Right forelimb (tissue), 1 donor: ENCODE data around the gene DMXL1.
"Not testable (repeated sequence)": the region's sequence is repeated elsewhere in the genome, so short reads cannot be mapped to it uniquely, and the experiment has no call there.

Experiments
- DNase-seq: peaks from one replicate; pipeline ENCODE4 v3.0.0-alpha.2; 2018

DMXL1 gene

GRCh38 chr5:119071561-119071995 lies 691 bp downstream of the DMXL1 start:
- DNase-seq, result no peak

- no peak for DNase-seq
These were observed 1.6 kb downstream of the DMXL1 start for GRCh38 chr5:119072496-119072895.

- DNase-seq, result not testable (repeated sequence)
These were observed 3.0 kb downstream of the DMXL1 start for GRCh38 chr5:119073746-119074337.

- DNase-seq, result no peak
These were observed 3.5 kb downstream of the DMXL1 start for GRCh38 chr5:119074419-119074818.

- DNase-seq, result not testable (repeated sequence)
These were observed 4.4 kb downstream of the DMXL1 start for GRCh38 chr5:119075269-119075668.

GRCh38 chr5:119076080-119076479 lies 5.2 kb downstream of the DMXL1 start:
- DNase-seq, result no peak

- no peak for DNase-seq
These were observed 6.6 kb downstream of the DMXL1 start for GRCh38 chr5:119077444-119077843.

- DNase-seq, result no peak
These were observed 7.4 kb downstream of the DMXL1 start for GRCh38 chr5:119078071-119078846.

GRCh38 chr5:119078861-119079260 lies 8.0 kb downstream of the DMXL1 start:
- DNase-seq, result no peak

- no peak for DNase-seq
These were observed 8.5 kb downstream of the DMXL1 start for GRCh38 chr5:119079318-119079921.

GRCh38 chr5:119080936-119081335 lies 10.0 kb downstream of the DMXL1 start:
- DNase-seq, result no peak

GRCh38 chr5:119082691-119083090 lies 11.8 kb downstream of the DMXL1 start:
- no peak for DNase-seq

- DNase-seq, result no peak
These were observed 12.8 kb downstream of the DMXL1 start for GRCh38 chr5:119083679-119084078.

GRCh38 chr5:119088438-119088837 lies 17.6 kb downstream of the DMXL1 start:
- DNase-seq, result no peak

- DNase-seq, result no peak
These were observed 24.7 kb downstream of the DMXL1 start for GRCh38 chr5:119095611-119096010.

- no peak for DNase-seq
These were observed 35.1 kb downstream of the DMXL1 start for GRCh38 chr5:119105971-119106370.

GRCh38 chr5:119112151-119112550 lies 41.3 kb downstream of the DMXL1 start:
- DNase-seq, result no peak

- DNase-seq, result no peak
These were observed 46.4 kb downstream of the DMXL1 start for GRCh38 chr5:119117237-119117636.

- no peak for DNase-seq
These were observed 47.1 kb downstream of the DMXL1 start for GRCh38 chr5:119118000-119118399.

- no peak for DNase-seq
These were observed 50.0 kb downstream of the DMXL1 start for GRCh38 chr5:119120893-119121292.

- DNase-seq, result not testable (repeated sequence)
These were observed 51.6 kb downstream of the DMXL1 start for GRCh38 chr5:119122474-119122873.

- no peak for DNase-seq
These were observed 52.4 kb downstream of the DMXL1 start for GRCh38 chr5:119123280-119123679.

GRCh38 chr5:119129770-119130169 lies 58.9 kb downstream of the DMXL1 start:
- no peak for DNase-seq
